GM18526 (cell line): ENCODE data around the gene PRICKLE2.

Source experiments
- POLR2A ChIP-seq: IDR thresholded peaks from 3 replicates; pipeline ENCODE4 v1.6.1; 2011; ENCODE audit not compliant: insufficient read length; ENCODE audit errors: extremely low read depth

The PRICKLE2 gene

DNA sequence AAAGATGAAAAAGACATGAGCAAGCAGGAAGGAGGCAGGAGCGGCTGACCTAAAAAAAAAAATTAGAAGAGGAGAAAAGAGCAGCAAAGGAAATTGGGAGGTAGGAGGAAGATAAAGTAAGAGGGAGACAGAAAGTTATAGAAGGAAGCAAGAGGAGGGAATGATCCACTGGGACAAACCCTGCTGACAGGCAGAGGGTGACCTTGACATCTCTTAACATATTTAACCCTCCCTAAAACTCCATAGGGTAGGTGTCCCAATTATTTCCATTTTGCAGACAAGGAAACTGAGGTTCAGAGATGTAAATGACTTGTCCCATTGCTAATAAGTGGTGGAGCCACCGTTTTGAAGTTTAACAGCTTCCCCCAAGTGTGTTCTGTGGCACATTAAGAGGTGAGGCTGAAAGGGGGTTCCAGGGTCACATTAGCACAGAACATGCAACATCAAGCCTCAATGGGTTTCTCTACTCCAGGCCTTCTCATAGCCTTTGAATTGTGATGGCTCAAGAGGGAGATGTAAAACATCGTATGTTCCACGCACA is 37.4 kb upstream of the PRICKLE2 start:
- no peak for TF ChIP-seq POLR2A

DNA sequence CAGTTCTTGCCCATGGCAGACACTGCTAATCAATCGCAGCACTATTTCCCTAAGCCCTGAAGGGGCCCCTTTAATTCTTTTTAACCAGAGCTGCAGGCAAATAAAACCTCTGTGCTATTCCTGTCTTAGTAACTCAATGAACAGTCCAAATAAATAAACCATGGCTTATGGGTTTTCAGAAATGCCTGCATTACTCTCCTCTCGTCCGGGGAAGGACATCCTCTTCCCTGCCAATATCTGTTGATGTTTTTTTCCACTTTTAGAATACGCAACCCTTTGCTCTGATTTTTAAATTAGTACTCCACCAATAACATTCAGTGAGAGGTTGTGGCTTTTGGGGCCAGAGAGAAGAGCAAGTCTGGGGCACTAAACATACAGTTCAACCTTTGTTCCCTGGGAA is 35.2 kb upstream of the PRICKLE2 start:
- no peak for TF ChIP-seq POLR2A

DNA sequence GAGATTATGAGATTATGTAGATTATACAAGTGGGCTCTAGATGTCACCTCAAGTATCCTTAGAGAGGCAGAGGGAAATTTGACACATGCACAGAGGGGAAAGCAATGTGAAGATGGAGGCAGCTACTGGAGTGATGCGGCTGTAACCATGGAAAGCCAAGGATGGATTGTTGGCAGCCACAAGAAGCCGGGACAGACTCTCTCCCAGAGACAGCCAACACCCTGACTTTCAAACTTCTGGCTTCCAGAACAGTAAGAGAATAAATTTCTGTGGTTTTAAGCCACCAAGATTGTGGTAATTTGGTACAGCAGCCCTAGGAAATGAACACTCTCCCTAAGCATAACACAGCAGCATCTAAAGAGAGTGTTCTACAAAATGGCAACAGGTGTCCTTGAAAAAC is 34.4 kb upstream of the PRICKLE2 start:
- no peak for TF ChIP-seq POLR2A

DNA sequence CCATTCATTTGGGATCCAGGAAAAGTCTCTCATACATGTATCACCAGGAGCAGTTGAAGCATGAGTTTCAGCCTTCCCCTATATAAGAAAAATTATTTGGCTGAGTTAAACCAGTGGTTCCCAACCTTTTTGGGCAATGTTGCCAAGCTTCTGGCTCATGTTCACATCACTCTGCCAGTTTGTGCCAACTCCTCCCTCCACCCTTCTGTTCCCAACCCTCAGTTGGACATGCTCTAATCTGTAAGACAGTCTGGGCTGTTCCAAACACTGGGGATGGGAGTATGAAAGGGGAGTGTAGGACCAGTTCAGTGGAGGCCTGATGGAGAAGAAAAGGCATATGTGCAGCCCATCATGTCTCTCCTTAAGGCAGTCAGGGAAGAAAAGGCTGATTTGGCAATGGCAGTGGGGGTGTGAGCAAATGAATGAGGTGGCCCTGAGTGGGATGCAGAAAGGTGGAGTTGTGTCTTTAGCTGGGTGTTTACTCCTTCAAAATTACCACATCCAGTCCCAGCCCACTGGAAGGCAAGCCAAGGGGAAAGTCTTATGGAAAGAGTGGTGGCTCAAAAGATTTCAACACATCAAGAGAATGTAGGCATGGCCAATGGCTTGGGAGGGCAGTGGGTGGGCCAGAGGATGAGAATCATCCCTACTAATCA is 32.0 kb upstream of the PRICKLE2 start:
- no peak for TF ChIP-seq POLR2A

DNA sequence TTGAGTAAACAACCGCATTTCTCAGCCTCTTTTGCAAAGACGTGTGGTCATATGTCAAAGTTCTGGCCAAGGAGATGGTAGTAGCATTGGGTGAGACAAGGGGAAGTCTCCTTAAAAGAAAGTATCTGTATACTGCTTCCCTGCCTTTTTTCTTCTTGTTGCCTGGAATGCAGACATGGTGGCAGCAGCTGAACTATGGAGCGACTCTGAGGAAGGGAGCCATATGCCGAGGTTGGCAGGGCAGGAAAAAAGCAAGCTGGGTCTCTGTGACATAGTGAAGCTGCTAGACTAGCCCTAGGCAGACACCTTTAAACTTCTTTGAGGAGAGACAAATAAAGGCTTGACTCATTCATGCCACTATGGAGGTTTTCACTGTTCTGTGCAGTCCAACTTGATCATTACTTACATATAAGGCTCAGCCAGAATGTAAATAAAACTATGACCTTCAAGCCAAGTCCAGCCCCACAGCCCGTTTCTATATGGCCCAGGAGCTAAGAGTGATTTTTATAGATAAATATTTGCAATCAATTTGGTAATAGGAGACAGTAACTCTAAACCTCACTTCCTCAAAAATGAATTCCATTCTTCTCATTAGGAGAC is 30.6 kb upstream of the PRICKLE2 start:
- TF ChIP-seq POLR2A: no peak

DNA sequence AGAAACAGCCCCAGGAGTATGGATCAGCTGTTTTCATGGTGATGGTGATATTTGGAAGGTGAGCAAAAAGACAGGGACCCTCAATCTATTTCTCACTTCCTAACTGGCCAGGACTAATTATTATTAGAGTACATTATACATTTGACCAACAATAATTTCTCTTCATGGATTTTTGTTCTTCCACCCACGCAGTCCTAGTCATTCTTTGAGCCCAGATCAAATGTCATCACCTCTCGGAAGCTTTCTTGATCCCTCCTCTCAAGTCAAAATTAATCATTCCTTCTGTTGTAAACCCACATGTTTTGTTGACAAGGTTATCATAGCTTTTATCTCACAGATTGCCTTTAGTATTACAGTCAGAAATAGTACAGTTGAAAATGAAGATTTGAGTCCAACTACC is 29.2 kb upstream of the PRICKLE2 start:
- no peak for TF ChIP-seq POLR2A

DNA sequence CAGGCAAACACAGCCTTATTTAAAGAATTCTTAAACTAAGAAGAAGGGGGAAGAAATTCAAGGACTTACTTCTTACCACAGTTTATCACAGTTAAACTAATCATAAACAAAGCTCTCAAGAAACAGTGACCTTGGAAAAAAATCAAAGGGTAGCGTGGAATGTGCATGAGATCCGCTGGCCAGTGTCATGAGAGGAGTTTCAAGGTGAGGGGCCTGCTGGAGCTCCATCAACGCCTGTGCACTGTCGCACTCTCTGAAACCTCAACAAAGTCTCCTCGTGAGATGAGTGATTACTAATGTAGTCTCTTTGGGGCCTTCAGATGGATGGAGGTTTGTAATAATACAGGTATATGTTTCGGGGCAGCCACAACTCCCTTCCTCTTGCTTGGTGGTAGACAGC is 28.4 kb upstream of the PRICKLE2 start:
- TF ChIP-seq POLR2A: no peak

DNA sequence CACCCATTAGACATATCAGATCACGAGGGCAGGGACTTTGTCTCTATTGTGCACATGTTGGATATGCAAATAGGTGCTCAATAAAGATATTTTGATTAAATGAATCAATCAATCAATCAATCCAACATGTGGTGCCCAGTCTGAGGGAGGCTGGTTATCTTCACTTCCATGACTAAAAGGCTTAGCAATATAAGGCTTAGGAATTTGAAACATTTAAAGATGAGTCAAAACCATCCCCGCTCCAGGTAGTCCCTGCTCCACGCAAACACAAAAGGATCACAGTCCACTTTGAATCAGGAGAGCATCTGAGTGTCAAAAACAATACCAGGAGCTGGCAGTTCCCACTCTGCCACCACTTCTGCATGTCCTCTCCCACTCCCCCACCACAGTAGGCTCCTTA is 25.8 kb upstream of the PRICKLE2 start:
- no peak for TF ChIP-seq POLR2A

DNA sequence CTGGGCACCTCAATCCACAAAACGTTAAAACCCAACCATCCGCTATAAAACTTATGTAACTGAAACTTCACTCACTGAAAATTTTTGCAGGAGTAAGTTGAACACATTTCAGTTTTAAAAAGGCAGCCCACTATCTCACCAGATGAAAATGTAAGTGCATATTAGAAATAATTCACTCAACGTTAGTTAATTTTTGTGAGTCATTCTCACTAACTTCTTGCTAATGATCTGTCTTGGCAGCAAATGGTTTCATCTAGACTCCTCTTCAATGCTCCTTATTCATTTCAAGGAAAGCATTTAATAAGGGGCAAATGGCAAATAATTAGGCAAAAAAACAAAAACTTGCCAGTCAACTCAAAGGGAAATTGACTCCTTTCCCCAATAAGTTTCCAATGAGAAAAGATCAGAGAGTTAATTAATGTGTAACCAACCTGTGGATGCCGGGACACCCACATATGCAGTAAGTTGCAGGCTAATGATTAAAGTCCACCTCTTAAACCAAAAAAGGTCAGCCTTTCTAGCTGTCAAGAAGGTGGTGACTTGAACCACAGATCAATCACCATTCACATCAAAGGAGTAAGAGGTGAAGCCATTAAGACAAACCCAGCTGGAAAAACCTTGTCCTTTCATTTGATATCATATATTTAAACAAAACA is 22.9 kb upstream of the PRICKLE2 start:
- no peak for TF ChIP-seq POLR2A

DNA sequence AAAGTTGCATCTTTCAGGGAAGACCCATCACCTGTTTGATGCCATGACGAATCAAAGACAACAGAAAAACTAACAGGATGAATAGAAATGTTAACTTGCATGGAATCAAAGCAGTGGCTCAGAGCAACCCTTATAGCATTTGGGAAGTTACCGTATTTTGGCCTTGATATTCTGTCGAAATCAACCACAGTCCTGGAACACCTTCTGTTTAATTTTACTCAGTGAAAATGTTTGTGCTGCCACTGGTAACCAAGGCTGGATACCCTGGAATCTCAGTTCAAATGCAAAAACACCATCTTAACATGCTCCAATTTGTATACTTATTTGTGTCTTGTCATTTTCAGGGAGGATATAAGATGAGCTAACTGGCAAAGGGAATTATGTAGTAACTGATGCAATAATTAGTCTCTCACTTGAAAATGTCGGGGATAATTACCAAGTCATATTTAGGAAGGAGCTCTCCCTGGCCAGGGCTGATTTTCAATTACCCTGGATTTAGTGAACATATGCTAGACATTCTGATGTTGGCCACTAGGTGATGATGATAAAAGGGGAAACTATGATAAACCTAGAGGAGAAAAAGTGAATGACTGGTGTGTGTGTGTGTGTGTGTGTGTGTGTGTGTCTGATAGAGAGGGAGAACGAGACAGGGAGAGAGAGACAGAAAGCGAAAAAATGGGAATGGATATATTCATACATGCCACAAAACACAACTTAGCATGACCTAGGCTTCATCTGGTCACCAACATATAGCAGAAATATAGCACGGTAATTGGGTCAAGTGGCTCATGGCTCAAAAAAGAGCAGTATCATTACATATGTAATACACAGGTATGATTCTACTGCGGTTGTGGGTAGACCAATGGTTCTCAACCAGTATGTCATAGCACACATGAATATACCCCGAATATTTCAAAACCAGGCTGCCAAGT is 19.0 kb upstream of the PRICKLE2 start:
- TF ChIP-seq POLR2A: no peak

DNA sequence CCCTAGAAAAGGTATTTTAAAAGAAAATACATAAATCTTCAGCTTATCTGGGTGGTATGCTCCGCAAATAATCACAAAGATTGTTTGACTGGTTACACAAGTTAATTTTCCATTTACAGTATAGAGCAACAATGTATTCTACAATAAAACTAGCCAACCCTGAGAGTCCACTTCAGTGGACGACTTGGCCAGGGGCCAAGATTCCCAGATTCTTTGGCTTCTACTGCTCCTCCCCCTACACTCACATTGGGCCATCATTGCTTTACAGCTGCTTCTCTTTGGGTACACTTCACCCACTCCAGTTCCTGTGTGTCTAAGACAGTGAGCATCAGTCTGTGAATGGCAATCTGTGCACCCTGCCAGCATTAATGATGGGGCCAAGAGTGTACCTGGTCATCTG is 17.2 kb upstream of the PRICKLE2 start:
- TF ChIP-seq POLR2A: no peak

DNA sequence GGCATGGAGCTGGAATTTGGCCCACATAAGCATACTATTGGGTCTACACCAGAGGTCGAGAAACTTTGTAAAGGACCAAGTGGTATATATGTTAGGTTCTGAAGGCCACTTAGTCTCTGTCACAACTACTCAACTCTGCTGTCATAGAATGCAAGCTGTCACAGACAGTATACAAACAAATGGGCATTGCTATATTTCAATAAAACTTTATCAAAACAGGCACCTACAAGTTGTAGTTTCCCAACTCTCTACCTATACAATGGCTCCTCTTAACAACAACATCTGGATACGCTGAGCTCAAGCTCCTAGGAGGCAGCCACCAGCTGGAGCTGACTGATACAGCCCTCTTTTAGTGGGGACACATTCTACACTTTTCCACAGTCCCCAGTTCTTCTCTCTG is 15.7 kb upstream of the PRICKLE2 start:
- TF ChIP-seq POLR2A: no peak

DNA sequence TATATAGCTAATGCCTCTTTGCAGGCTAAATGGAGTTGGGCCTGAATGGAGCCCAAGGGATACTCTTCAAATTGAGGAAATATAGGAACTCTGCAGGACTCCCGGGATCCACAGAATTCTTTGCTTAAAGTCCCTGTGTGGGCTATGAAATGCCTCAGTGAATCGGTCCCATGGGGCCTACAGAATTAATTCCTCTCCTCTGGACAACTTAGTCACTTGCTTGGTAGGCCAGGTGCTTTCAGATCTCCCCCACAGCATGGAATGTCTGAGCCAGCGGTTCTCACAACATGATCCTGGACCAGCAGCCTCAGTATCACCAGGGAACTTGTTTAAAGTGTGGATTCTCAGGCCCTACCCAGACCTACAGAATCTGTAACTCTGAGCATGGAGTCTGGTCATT is 15.1 kb upstream of the PRICKLE2 start:
- no peak for TF ChIP-seq POLR2A

DNA sequence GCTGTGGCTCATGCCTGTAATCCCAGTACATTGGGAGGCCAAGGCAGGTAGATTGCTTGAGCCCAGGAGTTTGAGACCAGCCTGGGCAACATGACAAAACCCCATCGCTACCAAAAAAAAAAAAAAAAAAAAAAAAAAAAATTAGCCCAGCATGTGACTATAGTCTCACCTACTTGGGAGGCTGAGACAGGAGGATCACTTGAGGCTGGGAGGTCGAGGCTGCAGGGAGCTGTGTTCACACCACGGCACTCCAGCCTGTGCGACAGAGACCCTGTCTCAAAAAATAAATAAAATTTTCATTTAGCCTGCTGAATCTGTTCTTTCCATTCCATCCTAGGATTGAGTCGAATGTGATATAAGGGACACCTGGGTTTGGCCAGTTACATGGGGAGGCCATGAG is 14.6 kb upstream of the PRICKLE2 start:
- no peak for TF ChIP-seq POLR2A

DNA sequence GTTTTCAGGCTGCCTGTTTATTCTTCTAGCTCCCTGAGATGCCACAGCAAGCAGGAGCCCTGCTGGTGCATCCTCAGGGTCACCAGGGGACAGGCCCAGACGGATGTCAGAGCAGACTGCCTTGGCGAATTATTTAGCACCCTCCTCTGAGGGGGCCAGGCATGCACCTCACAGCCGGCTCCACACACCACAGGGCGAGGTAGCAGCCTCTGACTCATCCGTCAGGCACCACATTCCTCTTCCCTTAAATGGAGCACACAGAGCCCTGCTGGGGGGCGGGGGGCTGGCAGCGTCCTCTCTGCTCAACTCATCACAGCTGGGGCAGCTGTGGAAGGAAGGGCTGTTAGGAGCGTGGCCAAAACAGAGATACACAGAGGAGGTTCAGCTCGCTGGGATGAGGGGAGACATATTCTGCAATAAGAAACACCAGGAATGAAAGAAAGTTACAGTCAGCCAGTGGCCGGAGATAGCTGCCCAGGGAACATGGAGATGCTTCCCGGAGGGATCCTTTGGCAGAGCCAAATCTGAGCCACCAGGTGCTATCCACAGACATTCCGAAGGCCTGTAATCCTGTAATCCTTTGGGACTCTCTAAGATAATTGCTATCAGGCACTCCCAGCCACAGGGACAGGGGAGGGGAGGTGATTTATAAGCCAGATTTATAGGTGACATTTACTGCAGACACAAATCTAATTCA is 13.9 kb upstream of the PRICKLE2 start:
- TF ChIP-seq POLR2A: no peak
